ENCODE measurements around the gene UNC5B.
"Not testable (repeated sequence)": the region's sequence is repeated elsewhere in the genome, so short reads cannot be mapped to it uniquely, and the experiment has no call there.

UNC5B gene

GRCh38 chr10:71296086-71296485 lies 83.7 kb downstream of the UNC5B start:
- Histone ChIP-seq H2AFZ (ENCODE audit: low read length, unreplicated experiment) (no peak overlapping the region), H3K27me3 (ENCODE audit: insufficient read depth, low read length) (no peaks in the 10 kb centered on the region), H3K27ac (ENCODE audit: low read depth, low read length) (no peak overlapping the region), H3K36me3 (ENCODE audit: insufficient read depth, low read length) (no peaks in the 10 kb centered on the region), H3K4me3 (ENCODE audit: low read depth, low read length) (no peak overlapping the region), H3K79me2 (ENCODE audit: control insufficient read depth, insufficient read depth, low read length, unreplicated experiment) (no peaks in the 10 kb centered on the region), H3K4me1 (ENCODE audit: control insufficient read depth, insufficient read depth, low read length, unreplicated experiment) (no peaks in the 10 kb centered on the region)

GRCh38 chr10:71296811-71297210 lies 84.4 kb downstream of the UNC5B start:
- H3K27me3 ChIP-seq (ENCODE audit: insufficient read depth, low read length); H3K36me3 ChIP-seq (ENCODE audit: insufficient read depth, low read length); H3K27ac ChIP-seq (ENCODE audit: low read depth, low read length); H3K4me3 ChIP-seq (ENCODE audit: low read depth, low read length); H3K4me1 ChIP-seq (ENCODE audit: control insufficient read depth, insufficient read depth, low read length, unreplicated experiment); H2AFZ ChIP-seq (ENCODE audit: low read length, unreplicated experiment); H3K79me2 ChIP-seq (ENCODE audit: control insufficient read depth, insufficient read depth, low read length, unreplicated experiment): not testable (repeated sequence)

- no peaks in the 10 kb centered on the region for H3K79me2 ChIP-seq (ENCODE audit: control insufficient read depth, insufficient read depth, low read length, unreplicated experiment)
- H3K4me1 ChIP-seq (ENCODE audit: control insufficient read depth, insufficient read depth, low read length, unreplicated experiment): no peaks in the 10 kb centered on the region
- no peak overlapping the region for H3K4me3 ChIP-seq (ENCODE audit: low read depth, low read length)
- no peak overlapping the region for H2AFZ ChIP-seq (ENCODE audit: low read length, unreplicated experiment)
- H3K36me3 ChIP-seq (ENCODE audit: insufficient read depth, low read length): no peaks in the 10 kb centered on the region
- H3K27ac ChIP-seq (ENCODE audit: low read depth, low read length): no peak overlapping the region
- no peaks in the 10 kb centered on the region for H3K27me3 ChIP-seq (ENCODE audit: insufficient read depth, low read length)
Observed at GRCh38 chr10:71297343-71297742, 85.0 kb downstream of the UNC5B start.

- no peak overlapping the region for H2AFZ ChIP-seq (ENCODE audit: low read length, unreplicated experiment)
- H3K27me3 ChIP-seq (ENCODE audit: insufficient read depth, low read length): no peaks in the 10 kb centered on the region
- H3K27ac ChIP-seq (ENCODE audit: low read depth, low read length): no peak overlapping the region
- H3K4me3 ChIP-seq (ENCODE audit: low read depth, low read length): no peak overlapping the region
- H3K79me2 ChIP-seq (ENCODE audit: control insufficient read depth, insufficient read depth, low read length, unreplicated experiment): no peaks in the 10 kb centered on the region
- H3K36me3 ChIP-seq (ENCODE audit: insufficient read depth, low read length): no peaks in the 10 kb centered on the region
- no peaks in the 10 kb centered on the region for H3K4me1 ChIP-seq (ENCODE audit: control insufficient read depth, insufficient read depth, low read length, unreplicated experiment)
Observed at GRCh38 chr10:71299071-71299785, 86.9 kb downstream of the UNC5B start.

GRCh38 chr10:71300555-71301370 lies 88.4 kb downstream of the UNC5B start:
- no peaks in the 10 kb centered on the region for H3K79me2 ChIP-seq (ENCODE audit: control insufficient read depth, insufficient read depth, low read length, unreplicated experiment)
- no peak overlapping the region for H2AFZ ChIP-seq (ENCODE audit: low read length, unreplicated experiment)
- H3K4me1 ChIP-seq (ENCODE audit: control insufficient read depth, insufficient read depth, low read length, unreplicated experiment): no peaks in the 10 kb centered on the region
- H3K4me3 ChIP-seq (ENCODE audit: low read depth, low read length): no peak overlapping the region
- no peaks in the 10 kb centered on the region for H3K27me3 ChIP-seq (ENCODE audit: insufficient read depth, low read length)
- H3K27ac ChIP-seq (ENCODE audit: low read depth, low read length): no peak overlapping the region
- H3K36me3 ChIP-seq (ENCODE audit: insufficient read depth, low read length): no peaks in the 10 kb centered on the region

- Histone ChIP-seq H3K36me3 (ENCODE audit: insufficient read depth, low read length) (no peaks in the 10 kb centered on the region), H3K4me1 (ENCODE audit: control insufficient read depth, insufficient read depth, low read length, unreplicated experiment) (no peaks in the 10 kb centered on the region), H3K4me3 (ENCODE audit: low read depth, low read length) (no peak overlapping the region), H3K79me2 (ENCODE audit: control insufficient read depth, insufficient read depth, low read length, unreplicated experiment) (no peaks in the 10 kb centered on the region), H2AFZ (ENCODE audit: low read length, unreplicated experiment) (no peak overlapping the region), H3K27me3 (ENCODE audit: insufficient read depth, low read length) (no peaks in the 10 kb centered on the region), H3K27ac (ENCODE audit: low read depth, low read length) (no peak overlapping the region)
Observed at GRCh38 chr10:71301371-71301916, 89.1 kb downstream of the UNC5B start.

- Histone ChIP-seq H3K79me2 (ENCODE audit: control insufficient read depth, insufficient read depth, low read length, unreplicated experiment) (no peaks in the 10 kb centered on the region), H3K4me3 (ENCODE audit: low read depth, low read length) (no peak overlapping the region), H3K4me1 (ENCODE audit: control insufficient read depth, insufficient read depth, low read length, unreplicated experiment) (no peaks in the 10 kb centered on the region), H2AFZ (ENCODE audit: low read length, unreplicated experiment) (no peak overlapping the region), H3K36me3 (ENCODE audit: insufficient read depth, low read length) (no peaks in the 10 kb centered on the region), H3K27ac (ENCODE audit: low read depth, low read length) (no peak overlapping the region), H3K27me3 (ENCODE audit: insufficient read depth, low read length) (no peaks in the 10 kb centered on the region)
Observed at GRCh38 chr10:71302451-71302850, 90.1 kb downstream of the UNC5B start.

- H3K36me3 ChIP-seq (ENCODE audit: insufficient read depth, low read length): no peaks in the 10 kb centered on the region
- H3K27ac ChIP-seq (ENCODE audit: low read depth, low read length): no peak overlapping the region
- no peak overlapping the region for H3K4me3 ChIP-seq (ENCODE audit: low read depth, low read length)
- H3K27me3 ChIP-seq (ENCODE audit: insufficient read depth, low read length): no peaks in the 10 kb centered on the region
- H3K4me1 ChIP-seq (ENCODE audit: control insufficient read depth, insufficient read depth, low read length, unreplicated experiment): no peaks in the 10 kb centered on the region
- no peaks in the 10 kb centered on the region for H3K79me2 ChIP-seq (ENCODE audit: control insufficient read depth, insufficient read depth, low read length, unreplicated experiment)
- no peak overlapping the region for H2AFZ ChIP-seq (ENCODE audit: low read length, unreplicated experiment)
Observed at GRCh38 chr10:71302874-71303568, 90.7 kb downstream of the UNC5B start.

GRCh38 chr10:71303569-71303907 lies 91.2 kb downstream of the UNC5B start:
- Histone ChIP-seq H3K27ac (ENCODE audit: low read depth, low read length) (no peak overlapping the region), H3K36me3 (ENCODE audit: insufficient read depth, low read length) (no peaks in the 10 kb centered on the region), H3K79me2 (ENCODE audit: control insufficient read depth, insufficient read depth, low read length, unreplicated experiment) (no peaks in the 10 kb centered on the region), H2AFZ (ENCODE audit: low read length, unreplicated experiment) (no peak overlapping the region), H3K4me3 (ENCODE audit: low read depth, low read length) (no peak overlapping the region), H3K4me1 (ENCODE audit: control insufficient read depth, insufficient read depth, low read length, unreplicated experiment) (no peaks in the 10 kb centered on the region), H3K27me3 (ENCODE audit: insufficient read depth, low read length) (no peaks in the 10 kb centered on the region)

GRCh38 chr10:71304914-71305313 lies 92.5 kb downstream of the UNC5B start:
- Histone ChIP-seq H2AFZ (ENCODE audit: low read length, unreplicated experiment) (no peak overlapping the region), H3K4me3 (ENCODE audit: low read depth, low read length) (no peak overlapping the region), H3K4me1 (ENCODE audit: control insufficient read depth, insufficient read depth, low read length, unreplicated experiment) (no peaks in the 10 kb centered on the region), H3K79me2 (ENCODE audit: control insufficient read depth, insufficient read depth, low read length, unreplicated experiment) (no peaks in the 10 kb centered on the region), H3K27me3 (ENCODE audit: insufficient read depth, low read length) (no peaks in the 10 kb centered on the region), H3K27ac (ENCODE audit: low read depth, low read length) (no peak overlapping the region), H3K36me3 (ENCODE audit: insufficient read depth, low read length) (no peaks in the 10 kb centered on the region)

All from ACC112 (cell line).